SW 1271 (cell line): ENCODE results near the gene CAPN2.
A peak's percentile ranks its signal among the peaks of the same experiment; 100 is the strongest.
"Not testable (repeated sequence)": the region's sequence is repeated elsewhere in the genome, so short reads cannot be mapped to it uniquely, and the experiment has no call there.

Experiments used
- DNase-seq, 2 experiments: peaks; one replicate each; lab custom pipeline; 2025; lab: John Stamatoyannopoulos, UW

CAPN2 gene

DNA sequence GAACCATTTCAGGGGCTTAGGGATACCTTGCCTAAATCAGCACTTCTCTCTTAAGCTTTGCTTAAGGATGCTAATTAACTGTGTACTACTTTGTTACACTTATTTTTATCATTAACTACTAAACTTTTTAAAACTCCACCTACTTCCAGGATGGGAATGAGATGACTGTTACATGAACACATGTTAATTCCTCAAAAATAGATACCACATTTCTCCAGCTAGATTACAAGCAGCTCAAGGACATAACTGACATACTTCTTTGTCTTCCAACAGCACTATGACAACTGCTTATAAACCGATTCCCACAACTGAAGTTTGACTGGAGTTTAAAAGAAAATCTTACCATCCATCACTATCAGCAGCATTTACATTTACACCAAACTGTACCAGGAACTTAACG, 79.7 kb downstream of the CAPN2 start:
- DNase-seq = no peak

DNA sequence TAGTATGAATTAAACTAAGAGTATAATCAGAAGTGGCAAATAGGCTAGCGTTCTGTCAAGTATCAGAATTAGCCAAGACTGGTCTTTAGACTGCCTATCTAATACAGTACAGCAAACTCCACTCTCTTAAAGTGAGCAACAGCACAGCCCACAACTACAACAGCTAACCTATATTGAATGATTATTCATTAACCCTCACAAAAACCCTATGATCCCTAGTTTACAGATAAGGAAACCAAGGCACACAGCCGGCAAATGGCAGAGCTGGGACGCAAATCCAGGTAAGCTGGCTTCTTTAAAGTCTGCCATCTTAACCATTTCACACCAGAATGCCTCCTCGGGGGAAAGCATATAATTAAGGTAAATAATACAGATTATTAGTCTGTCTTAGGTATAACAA, 81.4 kb downstream of the CAPN2 start:
- DNase-seq = no peak

DNA sequence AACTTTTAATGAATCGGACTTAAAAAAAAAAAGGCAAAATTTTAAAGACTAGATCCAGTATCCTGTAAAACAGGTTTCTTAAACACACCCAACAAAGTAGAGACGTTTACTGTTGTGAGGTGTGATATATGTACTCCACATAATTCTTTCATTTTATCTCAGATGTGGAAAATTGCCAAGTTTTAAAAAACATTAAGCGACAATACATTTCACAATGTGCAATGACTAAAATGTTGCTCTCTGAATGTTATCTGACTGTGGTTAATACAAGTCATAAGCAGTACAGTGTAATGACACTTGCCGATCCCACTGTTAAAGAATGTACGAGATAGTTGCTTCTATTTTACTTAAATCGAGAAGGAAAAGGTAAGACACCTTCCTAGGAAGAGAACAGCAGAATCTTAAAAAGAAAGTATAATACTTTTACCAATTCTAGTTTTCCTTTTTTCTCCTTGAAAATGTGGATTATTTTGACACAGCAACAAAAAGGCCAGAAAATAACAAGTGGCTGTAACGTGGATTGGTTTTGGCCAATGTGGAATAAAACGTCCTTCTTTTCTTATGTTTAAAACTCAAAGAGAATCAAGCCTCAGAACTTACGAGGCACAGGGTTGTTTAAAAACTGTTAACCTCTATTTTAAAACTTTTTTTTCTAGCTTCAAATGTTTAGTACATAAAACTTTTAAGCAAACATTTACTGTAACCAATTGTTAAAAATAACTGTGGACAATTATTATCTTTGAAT, 82.0 kb downstream of the CAPN2 start:
- DNase-seq = no peak

DNA sequence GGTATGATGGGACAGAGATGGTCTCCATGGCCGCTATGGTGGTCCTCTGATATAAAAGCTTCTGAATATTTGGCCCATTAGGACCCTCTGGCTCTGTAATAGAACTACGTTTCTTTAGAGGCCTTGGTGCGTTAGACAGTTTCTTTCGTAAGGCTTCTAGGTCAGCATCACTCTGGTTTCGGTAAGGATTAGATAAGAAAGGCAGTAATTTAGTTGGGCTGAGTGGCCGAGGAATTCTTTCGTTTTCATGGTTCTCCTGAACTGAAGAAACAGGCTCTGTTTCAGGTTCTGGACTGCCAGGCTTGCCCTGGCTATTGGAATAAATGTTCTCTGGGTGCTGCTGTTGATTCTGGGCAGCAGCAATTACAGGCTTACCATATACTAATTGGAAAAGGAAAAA, 83.9 kb downstream of the CAPN2 start:
- DNase-seq = no peak

DNA sequence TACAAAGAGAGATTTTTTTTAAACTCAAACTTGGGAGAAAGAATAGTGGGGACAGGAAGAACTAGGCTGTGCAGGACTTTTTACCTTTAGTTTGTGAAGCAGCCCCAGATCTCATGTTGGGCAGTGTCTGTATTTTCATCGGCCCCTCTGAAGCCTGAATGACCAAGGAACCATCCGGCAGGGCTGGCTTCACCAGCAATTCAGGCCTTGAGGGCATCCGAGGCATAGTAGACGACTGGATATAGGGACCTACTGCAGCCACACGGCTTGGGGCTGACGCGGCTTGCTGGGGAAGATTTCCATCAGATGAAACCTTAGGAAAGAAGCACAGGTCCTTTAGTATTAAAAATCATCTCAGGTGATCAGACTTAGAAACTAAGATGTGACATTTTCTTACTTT, 89.7 kb downstream of the CAPN2 start:
- DNase-seq = no peak

DNA sequence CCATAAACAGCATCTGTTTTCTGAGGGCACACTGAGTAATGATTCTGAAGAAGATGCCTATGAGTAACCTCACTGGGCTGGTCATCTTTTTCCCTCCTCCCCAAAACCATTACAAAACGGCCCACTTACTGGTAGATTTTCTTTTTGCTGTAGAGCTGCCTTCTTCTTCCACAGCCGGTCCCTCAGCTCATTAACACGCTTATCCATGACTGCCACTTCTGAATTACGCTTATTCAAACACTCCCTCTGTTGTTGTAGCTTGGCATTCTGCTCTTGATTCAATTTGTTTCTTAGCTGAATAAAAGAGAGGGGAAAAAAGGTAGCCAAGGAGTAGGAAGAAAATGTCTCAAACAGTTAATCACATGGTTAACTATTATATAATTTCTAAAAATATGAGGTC, 90.3 kb downstream of the CAPN2 start:
- no peak for DNase-seq

DNA sequence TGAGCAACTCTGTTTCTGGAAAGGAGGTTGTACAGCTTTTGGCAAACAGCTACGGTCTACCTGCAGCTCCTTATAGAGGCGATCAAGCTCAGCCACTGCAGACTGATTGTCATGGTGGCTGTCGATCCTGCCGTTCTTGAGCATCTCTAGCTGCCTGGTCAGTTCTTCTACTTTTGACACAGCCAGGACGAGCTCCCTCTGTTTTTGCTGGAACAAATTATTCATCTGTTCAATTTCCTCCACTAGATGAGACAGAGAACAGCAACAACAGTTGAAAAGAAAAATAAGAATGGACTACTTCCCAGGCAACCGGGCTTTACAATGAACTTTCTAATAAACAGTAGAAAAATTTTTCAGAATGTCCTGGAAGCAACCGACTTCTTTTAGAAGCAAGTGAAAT, 90.9 kb downstream of the CAPN2 start:
- DNase-seq = no peak

DNA sequence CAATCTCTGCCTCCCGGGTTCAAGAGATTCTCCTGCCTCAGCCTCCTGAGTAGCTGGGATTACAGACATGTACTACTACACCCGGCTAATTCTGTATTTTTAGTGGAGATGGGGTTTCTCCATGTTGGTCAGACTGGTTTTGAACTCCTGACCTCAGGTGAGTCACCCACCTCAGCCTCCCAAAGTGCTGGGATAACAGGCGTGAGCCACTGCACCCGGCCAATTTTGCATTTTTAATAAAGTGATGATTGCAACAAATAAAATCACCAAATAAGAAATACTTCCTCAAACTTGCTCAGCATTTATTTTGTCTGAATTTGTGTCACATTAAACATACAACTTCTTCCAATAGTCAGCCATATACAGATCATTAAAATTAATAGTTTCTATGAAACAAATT, 97.6 kb downstream of the CAPN2 start:
- DNase-seq = not testable (repeated sequence)

DNA sequence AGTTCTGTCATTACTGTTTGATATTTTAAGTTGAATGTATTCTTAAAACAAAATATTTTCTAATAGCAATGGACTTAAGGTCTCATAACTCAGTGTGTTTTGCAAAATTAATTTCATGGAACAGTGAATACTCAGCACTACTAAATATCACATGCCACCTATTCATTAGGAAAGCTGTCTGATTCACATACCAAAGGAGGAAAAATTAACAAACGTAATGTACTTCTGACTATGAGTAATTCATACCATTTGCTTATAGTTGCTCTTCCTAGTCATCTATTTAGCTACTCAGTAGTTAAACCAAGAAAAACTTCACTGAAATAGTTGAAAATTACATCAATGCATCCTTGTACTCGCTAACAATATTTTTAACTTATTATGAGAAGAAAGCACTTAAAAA, 98.2 kb downstream of the CAPN2 start:
- no peak for DNase-seq

DNA sequence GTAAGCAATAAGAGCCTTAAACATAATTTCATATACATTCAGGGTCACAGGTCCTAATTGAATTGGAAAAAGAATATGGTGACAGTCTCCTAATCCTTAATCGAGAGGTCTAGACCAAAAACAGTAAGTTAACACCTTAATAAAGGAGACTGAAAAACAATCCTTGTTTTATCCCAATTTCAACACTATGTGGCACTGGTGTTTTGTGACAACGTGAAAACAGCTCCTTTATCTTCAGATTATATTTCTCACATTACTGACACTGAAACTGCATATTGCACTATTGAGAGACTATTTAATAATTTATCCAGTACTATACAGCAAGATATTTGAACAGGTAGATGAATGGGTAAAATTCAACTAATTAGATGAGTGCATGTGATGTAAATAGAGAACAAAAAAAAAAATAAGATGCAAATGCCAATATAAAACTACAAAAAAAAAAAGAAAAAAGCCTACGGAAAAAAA, 99.3 kb downstream of the CAPN2 start:
- DNase-seq = peak in 1 of 2 experiments; percentile 45

DNA sequence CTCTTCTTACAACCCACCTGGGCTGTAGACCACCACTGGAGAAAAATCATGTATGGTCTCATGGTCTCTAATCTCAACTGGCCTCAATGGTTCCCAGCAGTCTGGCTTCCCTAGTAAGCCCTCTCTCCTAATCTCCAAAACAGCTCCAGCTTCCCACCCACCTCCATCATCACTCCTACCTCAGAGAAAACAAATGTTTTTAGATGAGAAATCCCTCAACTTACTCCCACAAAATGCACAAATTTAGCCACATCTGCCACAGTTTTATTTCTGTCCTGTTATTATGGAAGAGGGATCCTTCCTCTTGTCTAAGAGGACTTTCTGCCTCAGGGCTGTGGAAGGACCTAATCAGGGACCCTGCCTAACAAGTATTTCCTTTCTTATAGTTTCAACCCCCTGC, 101.3 kb downstream of the CAPN2 start:
- DNase-seq = no peak

DNA sequence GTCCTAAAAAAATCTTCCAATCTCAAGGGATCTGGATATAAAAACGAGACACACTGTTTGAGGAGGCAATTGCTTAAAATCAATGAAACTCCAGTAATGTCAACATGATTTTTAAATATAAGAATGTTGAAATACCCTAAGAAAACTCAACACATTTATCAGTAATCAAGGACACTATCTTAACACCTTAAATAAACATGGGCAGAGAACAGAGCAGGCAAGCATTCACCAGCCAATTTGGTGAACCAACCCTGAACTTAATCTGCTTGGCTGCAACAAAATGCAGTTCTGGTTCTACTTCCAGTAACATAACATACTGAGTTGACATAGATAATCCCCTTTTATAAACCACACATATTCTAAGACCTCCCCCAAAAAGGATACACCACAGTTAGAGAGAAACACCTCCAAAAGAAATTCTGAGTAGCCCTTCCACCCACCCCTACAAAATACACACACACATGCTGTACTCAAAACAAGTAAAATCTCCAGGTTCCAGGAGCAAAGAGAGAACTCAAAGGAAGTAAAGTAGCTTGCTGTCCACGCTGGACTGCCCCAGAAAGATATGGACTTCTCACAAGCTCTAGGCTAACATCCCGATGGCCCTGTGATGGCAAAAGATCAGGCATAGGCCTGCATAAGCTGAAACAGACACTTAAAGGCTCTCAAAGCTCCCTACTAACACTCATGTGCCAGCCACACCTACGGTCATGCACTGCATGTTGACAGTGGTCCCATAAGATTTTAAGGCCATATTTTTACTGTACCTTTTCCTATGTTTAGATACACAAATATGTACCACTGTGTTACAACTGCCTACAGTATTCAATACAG, 102.9 kb downstream of the CAPN2 start:
- DNase-seq = no peak

DNA sequence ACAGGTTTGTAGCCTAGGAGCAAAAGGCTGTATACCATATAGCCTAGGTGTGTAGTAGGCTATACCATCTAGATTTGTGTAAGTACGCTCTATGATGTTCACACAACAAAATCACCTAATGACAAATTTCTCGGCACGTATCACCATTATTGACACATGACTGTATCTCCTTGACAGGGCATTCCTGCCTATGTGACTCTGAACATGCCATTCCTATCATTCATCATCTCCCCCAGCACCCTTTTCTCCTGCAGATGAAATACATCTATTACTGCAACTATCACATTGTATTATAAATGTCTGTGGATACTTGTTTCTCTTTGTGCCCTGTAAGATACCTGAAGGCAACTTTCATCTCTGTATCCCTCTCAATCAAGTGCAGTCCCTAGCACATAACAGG, 103.5 kb downstream of the CAPN2 start:
- DNase-seq = peak; percentile 4 to 43

DNA sequence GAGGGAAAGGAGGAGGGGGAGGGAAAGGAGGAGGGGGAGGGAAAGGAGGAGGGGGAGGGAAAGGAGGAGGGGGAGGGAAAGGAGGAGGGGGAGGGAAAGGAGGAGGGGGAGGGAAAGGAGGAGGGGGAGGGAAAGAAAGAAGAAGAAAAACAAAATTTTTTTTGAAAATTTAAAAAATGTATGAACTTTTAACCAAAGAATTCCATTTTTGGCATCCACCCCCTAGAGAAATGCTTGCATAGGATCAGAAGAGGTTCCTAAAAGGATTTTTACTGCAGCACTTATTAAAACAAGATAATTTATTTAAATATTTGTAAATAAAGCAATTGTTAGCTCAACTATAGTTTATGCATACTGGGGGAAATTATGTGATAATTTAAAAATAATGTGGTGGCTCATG, 104.9 kb downstream of the CAPN2 start:
- not testable (repeated sequence) for DNase-seq

DNA sequence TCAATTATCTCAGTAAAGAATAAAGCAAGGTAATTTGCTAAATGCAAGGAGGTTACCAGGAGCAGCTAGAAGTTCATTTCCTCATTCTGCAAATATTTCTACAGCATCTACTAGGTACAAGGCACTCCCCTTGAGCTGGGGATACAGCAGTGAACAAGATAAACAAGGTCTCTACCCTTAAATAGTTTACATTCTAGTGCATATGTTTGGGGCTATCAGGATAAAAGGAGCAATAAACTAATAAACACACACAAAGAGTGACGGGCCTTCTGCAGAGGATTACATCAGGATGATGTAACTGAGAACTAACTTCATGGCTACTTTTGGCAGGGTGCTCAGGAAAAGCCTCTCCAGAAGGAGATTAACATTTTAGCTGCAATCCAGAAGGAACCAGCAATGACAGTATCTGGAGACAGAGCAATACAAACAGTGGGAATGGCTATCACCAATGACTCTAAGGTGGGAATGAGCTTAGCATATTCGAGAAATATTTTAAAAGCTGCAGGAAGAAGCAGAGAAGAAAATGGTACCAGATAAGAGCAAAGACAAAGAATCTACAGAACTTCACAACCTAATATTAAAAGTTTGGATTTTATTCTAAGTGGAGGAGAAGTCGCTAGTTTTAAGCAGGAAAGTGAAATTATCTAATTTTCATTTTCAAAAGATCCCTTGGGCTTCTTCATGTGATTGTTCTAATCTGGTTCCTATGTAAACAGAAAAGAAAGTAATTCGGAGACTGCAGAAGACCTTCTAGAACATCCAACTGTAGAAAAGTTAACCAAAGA, 107.6 kb downstream of the CAPN2 start:
- DNase-seq = no peak

DNA sequence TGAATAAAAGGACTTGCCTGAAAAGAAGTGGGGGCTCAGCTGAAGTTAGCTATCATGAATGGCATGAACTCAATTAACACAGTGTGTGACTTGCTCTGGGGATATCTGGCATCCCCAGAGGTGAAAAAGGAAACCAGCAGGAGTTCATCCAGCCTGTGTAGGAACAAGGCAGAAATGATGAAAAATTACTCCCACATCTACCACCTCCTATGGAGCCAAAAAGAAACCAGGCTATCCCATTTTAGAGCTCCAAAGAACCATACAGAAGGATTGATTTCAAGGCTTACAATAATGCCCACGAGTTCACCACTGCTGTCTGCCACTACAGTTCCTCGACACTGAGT, 108.1 kb downstream of the CAPN2 start:
- DNase-seq = no peak

DNA sequence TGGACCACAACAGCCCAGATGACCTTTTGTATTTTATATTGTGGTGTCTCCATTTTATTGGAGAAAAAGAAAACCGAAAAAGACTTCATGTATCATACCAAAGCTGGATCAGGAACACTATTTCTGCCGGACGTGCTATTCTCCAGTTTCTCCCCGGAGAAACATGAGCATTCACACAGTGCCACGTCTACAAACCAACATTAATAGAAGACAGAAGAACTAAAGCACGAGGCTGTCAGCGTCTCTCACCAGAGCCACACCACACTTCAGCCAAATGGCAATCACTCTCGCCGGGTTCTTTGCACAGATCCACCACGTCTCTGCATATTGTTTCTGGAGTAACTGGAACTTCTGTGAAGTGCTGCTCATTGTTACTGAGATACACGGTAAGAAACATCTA, 108.6 kb downstream of the CAPN2 start:
- DNase-seq = no peak

DNA sequence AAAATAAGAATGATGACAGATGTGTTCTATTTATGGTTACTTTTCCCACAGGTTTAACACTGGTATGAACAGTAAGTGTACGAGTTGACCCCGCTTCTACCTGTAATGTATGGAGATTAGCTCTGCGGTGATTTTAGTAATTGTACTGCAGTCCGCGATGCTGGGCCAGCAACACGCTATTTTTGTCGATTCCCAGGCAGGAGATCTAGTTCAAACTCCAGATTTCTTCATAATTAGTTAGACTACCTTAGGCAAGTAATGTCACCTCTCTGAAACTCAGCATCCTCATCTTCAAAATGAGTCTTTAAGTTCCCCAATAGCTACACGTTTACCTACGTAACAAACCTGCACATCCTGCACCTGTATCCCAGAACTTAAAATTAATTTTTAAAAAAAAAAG, 111.9 kb downstream of the CAPN2 start:
- DNase-seq = no peak

DNA sequence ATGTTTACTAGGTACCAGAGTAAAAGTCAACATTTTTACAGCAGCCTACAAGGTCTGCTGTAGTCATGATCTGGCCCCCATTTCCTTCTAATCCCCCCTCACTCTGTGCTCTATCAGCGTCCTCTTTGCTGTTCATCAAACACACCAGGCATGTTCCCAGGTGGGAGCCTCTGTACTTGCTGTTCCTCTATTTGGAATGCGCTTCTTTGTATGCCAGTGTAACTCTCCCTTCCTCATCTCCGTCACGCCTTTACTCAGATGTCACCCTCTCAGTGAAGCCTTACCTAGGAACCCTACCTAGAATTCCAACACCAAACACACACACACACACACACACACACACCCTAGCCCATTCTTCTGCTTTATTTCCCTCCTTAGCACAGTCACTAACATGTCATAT, 112.4 kb downstream of the CAPN2 start:
- no peak for DNase-seq
